ENCODE measurements around the gene PARP3.

The PARP3 gene

DNA sequence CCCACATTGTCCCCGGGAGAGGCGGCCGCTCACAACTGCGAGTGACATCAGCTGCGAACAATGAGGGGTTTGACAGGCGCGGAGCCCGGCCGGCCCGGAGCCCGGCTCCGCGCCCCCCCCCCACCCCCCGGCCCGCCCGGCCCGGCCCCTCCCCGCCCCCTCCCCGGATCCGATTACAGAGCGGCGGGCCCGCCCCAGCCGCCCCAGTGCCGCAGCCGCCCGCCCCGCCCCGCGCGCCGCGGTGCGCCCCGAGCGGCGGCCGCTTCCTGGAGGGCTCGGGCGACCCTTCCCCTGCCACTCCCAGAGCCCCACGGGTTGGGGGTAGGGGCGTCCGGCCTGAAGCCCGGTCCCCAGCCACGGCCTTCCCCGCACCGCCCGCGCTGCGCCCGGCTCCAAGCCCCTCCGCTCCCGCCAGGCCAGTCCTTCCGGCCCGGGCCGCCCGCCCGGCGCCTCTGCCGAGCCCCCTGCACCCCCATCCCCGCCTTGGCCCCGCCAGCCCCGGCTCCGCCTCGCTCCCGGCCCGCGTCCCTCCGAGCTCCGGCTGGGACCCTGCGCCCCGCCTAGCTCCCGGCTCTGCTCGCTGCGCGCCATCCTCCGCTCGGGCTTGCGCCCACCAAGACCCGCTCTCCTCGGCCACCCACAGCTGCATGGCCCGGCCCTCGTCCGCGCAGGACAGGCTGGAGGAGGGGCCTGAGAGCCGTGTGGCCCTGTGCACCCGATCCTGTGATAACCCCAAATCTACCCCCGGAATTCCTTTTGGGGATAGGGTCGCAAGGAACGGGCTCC is 25.4 kb downstream of the PARP3 start, which contains the start of gene PCBP4:
TSS of gene PCBP4 (minus strand) at position 71 of the 786 bp plus-strand sequence. CDS start 6,214 bp downstream, outside the sequence.
- DNase-seq = peak; percentile 22

DNA sequence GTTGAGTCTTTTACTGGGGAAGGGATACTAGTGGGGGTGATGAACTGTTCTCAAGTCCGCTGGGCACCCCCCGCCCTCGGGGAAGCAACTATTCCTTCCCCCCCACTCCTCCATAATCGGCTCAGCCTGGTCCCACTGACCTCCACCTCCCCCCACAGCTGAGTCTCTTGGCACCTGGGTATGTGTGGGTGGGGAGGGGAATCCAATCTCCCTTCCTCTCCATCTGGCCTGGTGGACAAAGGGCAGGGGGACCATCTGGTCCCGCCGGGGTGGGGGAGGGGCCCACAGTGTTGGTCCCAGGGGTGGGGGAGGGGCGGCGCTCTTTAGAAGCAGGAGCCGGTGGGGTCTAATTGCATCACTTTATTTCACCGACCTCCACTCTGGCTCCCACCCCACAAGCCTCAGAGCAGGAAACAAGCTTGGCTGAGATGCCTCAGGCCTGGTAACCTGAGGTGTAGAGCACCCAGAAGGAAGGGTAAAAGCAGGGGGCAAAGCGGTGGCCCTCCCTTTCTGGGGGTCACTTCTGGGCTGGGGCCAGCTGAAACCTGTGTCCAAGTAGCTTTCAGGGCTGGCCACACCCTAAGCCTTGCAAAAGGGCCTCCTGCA is 26.1 kb downstream of the PARP3 start:
- DNase-seq = peak; percentile 35

DNA sequence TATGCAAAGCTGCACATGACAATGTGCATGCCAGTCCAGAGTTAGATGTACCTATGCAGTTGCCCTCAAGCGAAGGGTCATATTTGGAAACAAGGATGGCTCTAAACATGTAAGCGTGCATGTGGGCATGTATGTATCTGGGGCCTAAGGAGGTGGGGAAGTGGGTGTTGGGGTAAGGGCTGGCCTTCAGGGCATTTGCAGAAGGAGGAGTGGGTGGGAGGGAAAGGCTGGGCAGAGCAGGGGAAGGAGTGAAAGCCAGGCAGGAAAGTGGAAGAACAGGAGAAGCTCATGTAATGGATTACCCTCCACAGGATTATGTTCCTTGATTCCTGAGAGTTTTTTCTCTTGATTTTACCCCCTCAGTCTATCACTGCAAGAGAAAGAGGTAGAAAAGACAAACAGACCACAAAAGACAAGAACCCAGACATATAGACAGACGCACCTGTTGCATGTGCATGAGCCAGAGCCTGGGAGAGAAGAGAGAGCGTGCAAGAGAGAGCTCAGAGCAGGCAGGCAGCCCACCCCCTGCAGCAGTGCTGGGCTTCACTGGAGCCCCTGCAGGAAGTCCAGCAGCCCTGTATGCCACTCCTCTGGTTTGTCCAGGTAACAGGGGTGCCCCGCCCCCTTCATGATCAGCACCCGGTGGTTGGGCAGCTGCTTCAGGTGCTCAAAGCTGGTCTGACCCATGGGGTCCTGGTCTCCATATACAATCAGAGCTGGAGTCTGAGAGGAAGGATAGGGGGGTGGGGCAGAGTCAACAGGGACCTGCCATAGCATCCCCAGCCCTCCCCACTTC is 26.9 kb downstream of the PARP3 start:
- peak; percentile 3 for DNase-seq

DNA sequence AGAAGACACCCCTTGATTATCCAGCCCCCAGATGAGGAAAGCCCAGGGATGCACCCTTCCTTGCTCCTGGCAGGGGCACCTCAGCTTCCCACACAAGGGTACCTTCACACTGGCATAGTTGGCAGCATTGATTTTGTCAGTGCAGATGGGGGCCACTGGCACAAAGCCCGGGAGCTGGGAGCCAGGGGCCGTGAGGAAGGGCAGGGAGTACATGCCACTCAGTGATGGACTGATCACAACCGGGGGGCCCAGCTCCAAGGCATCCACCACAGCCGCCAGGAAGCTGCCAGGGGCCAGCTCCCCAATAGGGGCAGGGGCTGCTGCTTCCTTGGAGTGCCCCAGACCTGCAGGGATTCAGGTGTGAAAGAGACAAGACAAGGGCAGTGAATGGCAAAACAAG is 27.7 kb downstream of the PARP3 start:
- no peak for DNase-seq

DNA sequence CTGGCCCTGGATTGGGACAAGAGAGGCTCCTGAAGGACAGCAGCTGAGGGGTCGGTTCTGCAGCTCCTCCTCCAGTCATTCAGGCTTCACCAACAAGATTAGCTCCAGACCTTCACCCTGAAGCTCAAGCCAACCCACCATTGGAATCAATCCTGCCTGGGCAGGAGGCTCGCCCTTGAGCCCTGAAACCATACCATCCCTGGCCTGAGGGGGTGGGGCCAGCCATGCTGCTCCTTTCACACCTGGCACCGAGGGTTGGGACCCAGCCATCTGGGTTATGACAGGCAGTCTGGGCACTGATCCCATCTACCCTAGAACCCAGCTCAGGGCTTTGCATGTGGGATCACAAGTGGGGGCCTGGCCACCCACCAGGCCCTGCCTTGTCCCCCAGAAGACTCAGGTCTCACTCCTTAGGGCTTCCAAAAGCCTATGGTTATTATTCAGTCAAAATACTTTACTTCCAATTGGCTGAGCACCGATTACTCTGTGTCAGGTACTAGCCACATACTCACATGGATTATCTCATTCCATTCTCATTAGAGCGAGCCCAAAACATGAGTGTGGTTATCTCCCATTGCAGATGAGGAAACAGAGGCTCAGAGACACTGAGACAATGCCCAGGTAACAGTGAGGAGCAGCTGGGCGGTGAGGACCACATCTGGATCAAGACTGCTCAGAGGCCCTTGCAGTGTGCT is 28.6 kb downstream of the PARP3 start:
- no peak for DNase-seq

DNA sequence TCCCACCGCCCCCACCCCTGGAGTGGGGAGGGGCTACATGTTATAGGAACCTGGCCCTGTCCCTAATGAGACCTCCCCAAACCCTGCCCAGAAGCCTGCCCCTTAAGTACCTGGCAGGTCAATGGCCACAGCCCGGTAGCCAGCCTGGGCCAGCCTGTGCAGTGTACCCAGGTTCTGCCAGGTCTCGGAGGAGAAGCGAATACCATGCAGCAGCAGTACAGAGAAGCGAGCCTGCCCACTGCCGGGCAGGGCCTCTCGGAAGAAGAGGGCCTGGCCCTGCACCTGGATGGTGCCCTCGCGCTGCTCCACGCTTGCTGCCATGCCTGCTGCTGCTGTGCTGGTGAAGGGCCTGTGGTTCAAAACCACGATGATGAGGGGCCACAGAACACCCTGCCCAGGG is 29.2 kb downstream of the PARP3 start:
- DNase-seq = no peak

DNA sequence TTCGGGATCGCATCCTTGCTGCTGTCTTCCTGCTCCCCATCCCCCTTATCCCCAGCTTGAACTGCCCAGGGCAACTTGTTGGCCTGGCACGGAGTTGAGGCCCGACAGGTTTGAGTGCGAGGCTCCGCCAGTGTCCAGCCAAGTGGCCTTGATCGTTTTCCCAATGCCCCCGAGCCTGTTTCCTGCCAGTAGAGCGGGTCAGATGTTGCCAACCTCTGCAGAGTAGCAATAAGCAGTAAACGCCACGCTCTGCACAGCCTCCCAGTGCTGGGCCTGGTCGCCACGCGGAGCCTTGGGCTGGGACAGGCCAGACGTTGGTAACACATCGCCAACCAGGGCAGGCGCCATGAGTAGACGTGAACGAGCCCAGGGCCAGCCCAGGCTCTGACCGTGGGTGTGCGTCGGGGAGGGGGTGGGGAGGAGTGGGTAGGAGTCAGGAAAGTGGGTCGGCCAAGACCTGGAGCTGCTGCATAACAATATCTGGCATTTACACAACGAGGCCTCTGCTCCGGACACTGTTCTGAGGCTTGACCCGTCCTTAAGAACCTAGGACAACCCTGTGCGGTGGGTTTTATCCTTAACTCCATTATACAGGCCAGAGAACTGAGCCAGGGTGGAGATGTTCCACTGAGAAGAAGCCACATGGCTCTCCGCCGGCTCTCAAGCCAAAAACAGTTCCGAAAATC is 32.3 kb downstream of the PARP3 start:
- DNase-seq = no peak

DNA sequence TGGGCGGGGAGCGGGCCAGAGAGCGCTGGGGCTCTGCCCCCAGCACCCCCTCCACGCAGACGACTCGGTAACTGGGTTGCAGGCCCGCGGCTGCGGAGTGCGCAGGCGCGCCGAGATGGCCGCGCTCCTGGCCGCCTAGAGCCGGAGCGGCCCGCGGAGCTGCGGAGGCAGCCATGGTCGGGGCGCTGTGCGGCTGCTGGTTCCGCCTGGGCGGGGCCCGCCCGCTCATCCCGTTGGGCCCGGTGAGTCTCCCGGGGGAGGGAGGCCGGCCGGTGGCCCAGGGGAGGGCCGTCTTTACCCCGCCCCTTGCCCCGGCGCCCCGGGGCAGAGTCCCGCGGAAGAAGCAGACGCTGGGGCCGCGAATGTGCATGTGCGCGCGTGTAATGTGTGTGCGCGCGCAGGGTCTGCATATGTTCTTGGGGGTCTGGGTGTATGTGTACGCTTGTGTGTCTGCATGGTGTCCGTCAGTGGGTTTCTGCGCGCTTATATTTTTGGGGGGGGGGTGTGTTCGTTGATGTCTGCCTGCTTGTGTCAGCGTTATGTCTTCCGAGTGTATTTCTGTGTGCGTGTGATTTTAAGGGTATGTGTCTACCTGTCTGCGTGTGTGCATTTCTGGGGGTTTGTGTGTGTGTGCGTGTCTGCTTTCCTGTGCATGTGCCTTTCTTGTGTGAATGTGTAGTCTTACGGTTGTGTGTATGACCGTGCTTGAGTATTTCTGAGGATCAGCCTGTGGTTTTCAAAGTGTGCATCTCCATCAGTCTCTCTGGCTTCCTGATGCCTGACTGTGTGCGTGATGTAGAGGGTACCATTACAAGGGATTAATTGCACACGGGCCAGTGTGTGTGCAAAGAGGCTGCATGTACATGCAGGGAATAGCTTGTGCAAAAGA is 33.0 kb downstream of the PARP3 start, which contains the start of gene ABHD14A:
TSS of gene ABHD14A (plus strand) at position 102 of the 889 bp plus-strand sequence. CDS start at position 174, 72 bp downstream.
- DNase-seq = peak; percentile 48

DNA sequence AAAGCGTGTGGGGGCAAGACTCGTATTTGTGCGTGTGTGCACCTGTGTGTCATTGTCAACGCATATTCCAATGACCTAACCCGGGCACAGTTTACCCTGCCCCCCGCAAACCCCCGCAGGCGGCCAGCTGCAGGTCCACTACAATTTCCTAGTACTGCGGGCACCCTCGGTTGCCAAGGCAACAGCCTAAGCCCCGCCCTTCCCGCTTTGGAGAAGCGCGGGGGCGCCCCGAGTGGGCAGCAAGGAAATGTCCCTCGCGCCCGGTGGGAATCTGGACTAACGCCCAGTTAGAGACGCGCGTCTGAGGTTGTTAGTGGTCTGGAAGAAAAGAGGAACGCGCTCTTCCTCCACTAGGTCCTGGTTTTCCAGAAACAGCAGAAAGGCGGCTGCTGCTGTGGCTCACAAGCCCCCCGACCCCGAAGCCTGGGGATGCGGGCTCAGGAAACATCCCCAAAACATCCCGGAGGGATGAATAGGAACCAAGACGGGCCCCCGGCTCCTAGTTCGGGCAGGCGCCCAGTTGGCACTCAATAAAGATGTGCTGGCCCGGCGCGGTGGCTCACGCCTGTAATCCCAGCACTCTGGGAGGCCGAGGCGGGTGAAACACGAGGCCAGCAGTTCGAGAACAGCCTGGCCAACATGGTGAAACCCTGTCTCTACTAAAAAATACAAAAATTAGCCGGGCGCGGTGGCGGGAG is 33.8 kb downstream of the PARP3 start:
- DNase-seq = peak; percentile 42

DNA sequence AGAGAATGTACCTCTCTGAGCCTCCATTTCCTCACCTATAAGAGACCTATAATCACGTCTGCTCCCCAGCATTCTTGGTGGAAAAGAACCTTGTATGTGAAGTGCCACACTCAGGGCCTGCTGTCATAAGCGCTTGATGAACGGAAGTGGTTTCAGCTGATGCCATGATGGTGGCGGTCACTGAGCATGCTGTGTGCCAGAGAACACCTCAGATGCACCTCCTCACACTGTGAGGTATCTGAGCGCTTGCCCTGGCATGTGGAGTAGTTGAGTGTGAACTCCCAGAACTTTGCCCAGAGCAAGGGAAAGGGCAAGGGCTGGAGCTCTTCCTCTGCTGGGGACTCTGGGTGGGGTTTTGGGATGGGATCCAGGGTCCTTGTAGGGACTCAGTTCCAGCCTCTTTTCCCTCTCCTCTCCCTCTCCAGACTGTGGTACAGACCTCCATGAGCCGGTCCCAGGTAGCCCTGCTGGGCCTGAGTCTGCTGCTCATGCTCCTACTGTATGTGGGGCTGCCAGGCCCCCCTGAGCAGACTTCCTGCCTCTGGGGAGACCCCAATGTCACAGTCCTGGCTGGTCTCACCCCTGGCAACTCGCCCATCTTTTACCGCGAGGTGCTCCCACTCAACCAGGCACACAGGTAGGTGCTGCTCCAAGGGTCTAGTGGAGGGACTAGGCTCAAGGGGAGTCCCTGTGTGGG is 35.4 kb downstream of the PARP3 start:
- no peak for DNase-seq

DNA sequence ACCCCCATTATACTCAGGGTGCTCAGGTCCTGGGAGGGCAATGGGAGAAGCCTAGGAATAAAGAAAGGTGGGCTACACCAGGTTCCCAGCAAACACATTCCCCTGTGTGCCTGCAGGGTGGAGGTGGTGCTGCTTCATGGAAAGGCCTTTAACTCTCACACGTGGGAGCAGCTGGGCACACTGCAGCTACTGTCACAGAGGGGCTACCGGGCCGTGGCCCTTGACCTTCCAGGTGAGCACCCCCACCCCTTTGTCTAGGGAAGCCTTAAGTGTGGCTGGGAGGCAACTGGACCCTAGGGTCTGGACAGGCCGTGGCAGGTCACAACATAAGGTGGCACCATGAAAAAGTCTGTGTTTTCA is 36.0 kb downstream of the PARP3 start:
- DNase-seq = no peak

DNA sequence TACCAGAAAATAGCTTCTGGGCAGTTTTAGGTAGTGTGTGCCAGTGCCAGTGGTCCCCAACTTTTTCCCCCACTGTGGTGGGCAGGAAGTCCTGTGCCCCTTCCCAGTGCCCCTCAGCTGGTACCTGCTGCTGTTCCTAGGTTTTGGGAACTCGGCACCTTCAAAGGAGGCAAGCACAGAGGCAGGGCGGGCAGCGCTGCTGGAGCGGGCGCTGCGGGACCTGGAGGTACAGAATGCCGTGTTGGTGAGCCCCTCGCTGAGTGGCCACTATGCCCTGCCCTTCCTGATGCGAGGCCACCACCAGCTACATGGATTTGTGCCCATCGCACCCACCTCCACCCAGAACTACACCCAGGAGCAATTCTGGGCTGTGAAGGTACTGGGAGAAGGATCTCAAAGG is 38.1 kb downstream of the PARP3 start:
- DNase-seq = no peak

DNA sequence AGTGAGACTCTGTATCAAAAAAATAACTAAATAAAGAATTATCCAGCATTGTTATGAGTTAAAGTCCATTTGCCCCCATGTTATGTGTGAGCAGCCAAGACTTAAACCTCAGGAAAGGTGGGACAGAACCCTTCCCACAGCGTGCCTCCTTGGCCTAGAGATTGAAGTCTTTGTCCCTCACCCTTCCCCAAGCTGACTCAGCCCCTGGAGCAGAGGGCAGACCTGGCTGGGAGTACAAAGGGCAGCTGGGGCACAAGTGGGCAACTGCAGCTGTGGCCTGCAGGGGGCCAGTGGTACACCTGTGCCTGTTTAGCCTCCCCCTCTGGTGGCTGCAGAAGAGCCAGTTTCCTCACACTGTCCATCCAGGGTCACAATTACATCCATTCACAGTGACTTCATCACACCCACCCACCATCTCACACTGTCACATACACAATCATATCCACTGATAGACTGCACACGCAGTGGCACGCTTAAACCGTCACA is 40.2 kb downstream of the PARP3 start:
- no peak for DNase-seq

DNA sequence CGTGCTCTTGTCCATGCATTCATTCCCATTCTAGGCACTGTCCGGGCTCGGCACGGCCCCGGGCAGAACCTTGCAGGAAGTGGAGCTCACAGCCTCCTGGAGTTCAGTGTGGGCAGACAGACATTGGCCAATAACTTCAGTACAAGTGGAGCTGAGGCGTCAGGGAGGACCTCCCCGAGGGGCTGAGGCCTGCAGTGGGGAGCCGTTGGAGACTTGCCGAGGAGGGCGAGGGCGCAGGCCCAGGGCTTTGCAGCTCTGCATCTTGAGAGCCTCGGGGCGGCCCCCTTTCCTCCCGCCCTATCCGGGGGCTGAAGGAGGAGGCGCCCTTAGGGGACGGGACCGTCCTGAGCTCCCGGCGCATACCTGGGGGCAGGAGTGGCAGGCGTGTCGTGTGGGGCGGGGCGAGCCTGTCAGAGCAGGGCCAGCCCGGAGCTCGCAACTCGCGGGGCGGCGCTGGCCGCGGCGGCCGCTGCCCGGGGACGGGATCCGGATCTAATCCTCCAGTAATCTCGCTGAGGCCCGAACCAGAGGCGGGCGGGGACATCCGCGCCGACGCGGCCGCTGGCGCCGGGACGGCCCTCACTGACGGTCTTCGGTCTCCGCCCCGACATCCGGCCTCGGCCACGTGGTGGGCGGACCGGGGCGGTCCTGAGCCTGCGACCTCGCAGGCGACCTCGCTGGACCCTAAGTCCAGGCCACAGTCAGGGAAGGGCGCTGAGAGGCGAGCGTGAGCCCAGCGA is 40.8 kb downstream of the PARP3 start, which contains the start of gene ACY1:
TSS of gene ACY1 (plus strand) at position 698 of the 740 bp plus-strand sequence. CDS start 530 bp downstream, outside the sequence.
- DNase-seq = peak; percentile 41

DNA sequence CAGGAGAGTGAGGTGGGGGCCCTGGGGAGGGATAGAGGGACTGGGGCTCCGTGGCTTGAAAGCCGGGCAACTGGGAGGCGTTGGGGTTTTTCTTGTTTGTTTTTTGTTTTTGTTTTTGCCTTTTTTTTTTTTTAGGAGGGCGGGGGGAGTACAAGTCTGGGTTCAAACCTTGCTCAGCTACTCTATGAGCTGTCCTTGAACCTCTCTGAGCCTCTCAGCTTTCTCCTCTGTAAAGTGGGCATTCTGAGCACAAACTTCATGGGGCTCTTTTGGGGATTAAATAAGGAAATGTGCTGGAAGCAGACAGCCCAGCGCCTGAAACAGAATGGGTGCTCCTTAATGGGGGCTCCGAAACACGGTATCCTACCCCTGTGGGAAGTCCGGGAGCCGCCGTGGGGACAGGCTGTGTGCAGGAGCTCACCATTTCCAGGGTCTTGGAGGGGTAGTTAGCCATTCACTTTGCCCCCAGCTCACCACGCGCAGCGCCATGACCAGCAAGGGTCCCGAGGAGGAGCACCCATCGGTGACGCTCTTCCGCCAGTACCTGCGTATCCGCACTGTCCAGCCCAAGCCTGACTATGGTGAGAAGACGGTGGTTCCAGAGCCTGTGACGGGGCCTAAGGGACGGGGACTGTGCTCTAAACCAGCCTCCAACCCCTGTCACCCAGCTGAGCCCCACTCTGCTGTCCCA is 41.6 kb downstream of the PARP3 start:
- DNase-seq = no peak

DNA sequence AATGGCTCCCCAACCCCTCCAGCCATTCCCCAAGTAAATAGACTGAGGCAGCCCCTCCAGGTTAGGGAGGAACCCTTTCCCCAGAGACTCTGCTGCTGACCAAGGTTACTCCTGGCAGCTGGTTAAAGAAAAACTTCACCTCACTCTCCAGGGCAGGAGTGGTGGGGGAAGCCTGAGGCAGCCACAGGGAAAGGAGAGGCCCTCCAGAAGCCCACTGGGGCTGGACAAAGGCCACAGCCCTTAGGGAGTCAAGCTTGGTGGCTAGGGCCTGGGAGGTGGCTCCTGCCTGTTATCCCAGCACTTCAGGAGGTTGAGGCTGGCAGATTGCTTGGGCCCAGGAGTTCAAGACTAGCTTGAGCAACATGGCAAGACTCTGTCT is 42.1 kb downstream of the PARP3 start:
- DNase-seq = no peak

DNA sequence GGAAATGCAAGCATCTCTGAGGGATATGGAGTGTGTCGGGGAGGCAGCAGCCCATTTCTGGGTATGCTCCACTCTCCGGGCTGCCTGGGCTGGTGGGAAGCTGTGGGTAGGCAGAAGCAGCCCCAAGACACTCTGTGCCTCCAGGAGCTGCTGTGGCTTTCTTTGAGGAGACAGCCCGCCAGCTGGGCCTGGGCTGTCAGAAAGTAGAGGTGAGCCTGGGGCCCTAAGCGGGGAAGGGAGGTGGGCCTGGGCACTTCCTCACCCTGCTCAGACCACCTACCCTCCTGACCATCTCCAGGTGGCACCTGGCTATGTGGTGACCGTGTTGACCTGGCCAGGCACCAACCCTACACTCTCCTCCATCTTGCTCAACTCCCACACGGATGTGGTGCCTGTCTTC is 42.9 kb downstream of the PARP3 start:
- no peak for DNase-seq

All from NCI-H2227 treated with DMSO at 0.1 percent for 48 hours (cell line).